GM12878 (cell line): Measurements from ENCODE around the gene FBXL16.

Experiments
- ASH2L ChIP-seq: fragments of 300-600, 200-600 bp; sonication (generic); IDR thresholded peaks from 2 replicates; pipeline ENCODE4 v1.6.1; 2017; ENCODE audit warnings: low read depth, mild to moderate bottlenecking, borderline replicate concordance
- CBFB ChIP-seq: IDR thresholded peaks from 2 replicates; pipeline ENCODE4 v1.6.1; 2016; ENCODE audit warnings: antibody characterized with exemption, low read depth
- CHD4 ChIP-seq: fragments of 200-600 bp; sonication (generic); IDR thresholded peaks from 2 replicates; pipeline ENCODE4 v1.6.1; 2016; ENCODE audit warnings: mild to moderate bottlenecking
- EP300 ChIP-seq, 2 experiments: fragments of 150-350 bp in 1 of 2; IDR thresholded peaks; 2 replicates each; pipeline ENCODE4 v1.6.1; 2011 to 2012; ENCODE audit warnings: low read depth in 2 of 2, low read length in 2 of 2, borderline replicate concordance in 1 of 2, improper control_type of control experiment in 1 of 2, inconsistent platforms in 1 of 2; ENCODE audit not compliant: control insufficient read depth in 1 of 2
- EZH2 ChIP-seq: IDR thresholded peaks from 2 replicates; pipeline ENCODE4 v1.6.1; 2012; ENCODE audit warnings: low read depth, mild to moderate bottlenecking, control low read depth, inconsistent platforms, low read length, borderline replicate concordance; ENCODE audit not compliant: control insufficient read depth
- NRF1 ChIP-seq: conservative IDR thresholded peaks from 2 replicates; pipeline ENCODE4 v1.6.1; 2011; ENCODE audit warnings: mild to moderate bottlenecking, low read depth, low read length, improper control_type of control experiment
- POLR2A ChIP-seq: IDR thresholded peaks from 2 replicates; pipeline ENCODE4 v1.6.1; 2011; ENCODE audit warnings: low read depth, mild to moderate bottlenecking, low read length
- POLR2AphosphoS5 ChIP-seq: IDR thresholded peaks from 2 replicates; pipeline ENCODE4 v1.6.1; 2011; ENCODE audit warnings: mild to moderate bottlenecking, low read length, inconsistent platforms
- POU2F2 ChIP-seq: IDR thresholded peaks from 3 replicates; pipeline ENCODE4 v1.6.1; 2011; ENCODE audit warnings: low read depth, mild to moderate bottlenecking, low read length, borderline replicate concordance
- ZNF274 ChIP-seq: IDR thresholded peaks from one replicate; pipeline ENCODE4 v1.8.0; 2011; ENCODE audit not compliant: insufficient read length, insufficient read depth
- TF ChIP-seq, protein P1 (sequence below): IDR thresholded peaks from 2 replicates; pipeline ENCODE4 v1.6.1; 2012; ENCODE audit warnings: low read depth, low read length, improper control_type of control experiment
- TF ChIP-seq, protein P2 (sequence below), 3 experiments: IDR thresholded peaks in 2 of 3; conservative IDR thresholded peaks in 1 of 3; 2 replicates each; pipeline ENCODE4 v1.5.1; 2011; ENCODE audit warnings: low read depth in 3 of 3, low read length in 3 of 3, mild to moderate bottlenecking in 3 of 3, control low read depth in 2 of 3, moderate library complexity in 2 of 3, inconsistent platforms in 1 of 3, mixed read lengths in 1 of 3; ENCODE audit not compliant: control insufficient read depth in 2 of 3, insufficient read depth in 1 of 3; ENCODE audit errors: extremely low read depth in 1 of 3
- TF ChIP-seq, protein P3 (sequence below): fragments of 150-350 bp; IDR thresholded peaks from 2 replicates; pipeline ENCODE4 v1.6.1; 2016; ENCODE audit warnings: low read depth, low read length

DNA sequence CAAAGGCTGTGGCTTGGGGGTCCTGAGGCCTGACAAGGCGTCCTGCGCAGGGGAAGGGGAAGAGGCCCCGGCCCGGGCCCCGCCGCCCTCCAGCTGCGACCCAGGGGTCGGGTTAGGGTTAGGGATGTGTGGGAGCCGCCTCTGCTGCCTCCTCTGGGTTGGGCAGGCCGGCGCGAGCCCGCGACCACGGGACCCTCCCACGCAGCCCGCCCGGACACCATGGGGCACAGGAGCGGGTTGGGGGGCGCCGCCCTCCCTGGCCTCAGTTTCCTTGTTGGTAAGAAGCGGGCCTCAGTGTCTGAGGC lies 34.8 kb upstream of the FBXL16 start:
- no peak for TF ChIP-seq POLR2A
- no peak for TF ChIP-seq CBFB
- no peak for TF ChIP-seq ASH2L
- TF ChIP-seq CHD4 = no peak
- TF ChIP-seq, protein P1, sequence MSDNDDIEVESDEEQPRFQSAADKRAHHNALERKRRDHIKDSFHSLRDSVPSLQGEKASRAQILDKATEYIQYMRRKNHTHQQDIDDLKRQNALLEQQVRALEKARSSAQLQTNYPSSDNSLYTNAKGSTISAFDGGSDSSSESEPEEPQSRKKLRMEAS = no peak
- TF ChIP-seq, protein P2, sequence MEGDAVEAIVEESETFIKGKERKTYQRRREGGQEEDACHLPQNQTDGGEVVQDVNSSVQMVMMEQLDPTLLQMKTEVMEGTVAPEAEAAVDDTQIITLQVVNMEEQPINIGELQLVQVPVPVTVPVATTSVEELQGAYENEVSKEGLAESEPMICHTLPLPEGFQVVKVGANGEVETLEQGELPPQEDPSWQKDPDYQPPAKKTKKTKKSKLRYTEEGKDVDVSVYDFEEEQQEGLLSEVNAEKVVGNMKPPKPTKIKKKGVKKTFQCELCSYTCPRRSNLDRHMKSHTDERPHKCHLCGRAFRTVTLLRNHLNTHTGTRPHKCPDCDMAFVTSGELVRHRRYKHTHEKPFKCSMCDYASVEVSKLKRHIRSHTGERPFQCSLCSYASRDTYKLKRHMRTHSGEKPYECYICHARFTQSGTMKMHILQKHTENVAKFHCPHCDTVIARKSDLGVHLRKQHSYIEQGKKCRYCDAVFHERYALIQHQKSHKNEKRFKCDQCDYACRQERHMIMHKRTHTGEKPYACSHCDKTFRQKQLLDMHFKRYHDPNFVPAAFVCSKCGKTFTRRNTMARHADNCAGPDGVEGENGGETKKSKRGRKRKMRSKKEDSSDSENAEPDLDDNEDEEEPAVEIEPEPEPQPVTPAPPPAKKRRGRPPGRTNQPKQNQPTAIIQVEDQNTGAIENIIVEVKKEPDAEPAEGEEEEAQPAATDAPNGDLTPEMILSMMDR (IDR thresholded peaks at IDR 0.05 in 2 of 3, conservative IDR thresholded peaks at IDR 0.05 in 1 of 3; ENCODE audit: control insufficient read depth in 2 of 3, extremely low read depth in 1 of 3, insufficient read depth in 1 of 3, low read depth in 3 of 3, low read length in 3 of 3) = no peak
- TF ChIP-seq NRF1 = no peak
- TF ChIP-seq, protein P3, sequence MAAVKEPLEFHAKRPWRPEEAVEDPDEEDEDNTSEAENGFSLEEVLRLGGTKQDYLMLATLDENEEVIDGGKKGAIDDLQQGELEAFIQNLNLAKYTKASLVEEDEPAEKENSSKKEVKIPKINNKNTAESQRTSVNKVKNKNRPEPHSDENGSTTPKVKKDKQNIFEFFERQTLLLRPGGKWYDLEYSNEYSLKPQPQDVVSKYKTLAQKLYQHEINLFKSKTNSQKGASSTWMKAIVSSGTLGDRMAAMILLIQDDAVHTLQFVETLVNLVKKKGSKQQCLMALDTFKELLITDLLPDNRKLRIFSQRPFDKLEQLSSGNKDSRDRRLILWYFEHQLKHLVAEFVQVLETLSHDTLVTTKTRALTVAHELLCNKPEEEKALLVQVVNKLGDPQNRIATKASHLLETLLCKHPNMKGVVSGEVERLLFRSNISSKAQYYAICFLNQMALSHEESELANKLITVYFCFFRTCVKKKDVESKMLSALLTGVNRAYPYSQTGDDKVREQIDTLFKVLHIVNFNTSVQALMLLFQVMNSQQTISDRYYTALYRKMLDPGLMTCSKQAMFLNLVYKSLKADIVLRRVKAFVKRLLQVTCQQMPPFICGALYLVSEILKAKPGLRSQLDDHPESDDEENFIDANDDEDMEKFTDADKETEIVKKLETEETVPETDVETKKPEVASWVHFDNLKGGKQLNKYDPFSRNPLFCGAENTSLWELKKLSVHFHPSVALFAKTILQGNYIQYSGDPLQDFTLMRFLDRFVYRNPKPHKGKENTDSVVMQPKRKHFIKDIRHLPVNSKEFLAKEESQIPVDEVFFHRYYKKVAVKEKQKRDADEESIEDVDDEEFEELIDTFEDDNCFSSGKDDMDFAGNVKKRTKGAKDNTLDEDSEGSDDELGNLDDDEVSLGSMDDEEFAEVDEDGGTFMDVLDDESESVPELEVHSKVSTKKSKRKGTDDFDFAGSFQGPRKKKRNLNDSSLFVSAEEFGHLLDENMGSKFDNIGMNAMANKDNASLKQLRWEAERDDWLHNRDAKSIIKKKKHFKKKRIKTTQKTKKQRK = no peak
- TF ChIP-seq EZH2 = no peak
- TF ChIP-seq ZNF274 = no peak
- TF ChIP-seq EP300 (IDR thresholded peaks at IDR 0.05; ENCODE audit: borderline replicate concordance in 1 of 2, control insufficient read depth in 1 of 2, low read depth in 2 of 2, low read length in 2 of 2) = no peak
- no peak for TF ChIP-seq POLR2AphosphoS5
- TF ChIP-seq POU2F2 = no peak
